MM.1S (cell line): ENCODE results near the gene LDLRAD4.

Experiments used
- DNase-seq: peaks from one replicate; pipeline ENCODE4 v3.0.0-alpha.2; 2015
- H2AFZ ChIP-seq: fragments of 300-600 bp; sonication (generic); 2 replicates; pipeline ENCODE4 v1.6.0; 2016; ENCODE audit warnings: antibody characterized with exemption, low read length
- H3F3A ChIP-seq: fragments of 300-600 bp; sonication (generic); 2 replicates; pipeline ENCODE4 v1.6.1; 2016; ENCODE audit warnings: mild to moderate bottlenecking, antibody characterized with exemption, low read length, moderate library complexity, mixed read lengths; ENCODE audit not compliant: insufficient read depth
- H3K27ac ChIP-seq: fragments of 300-600 bp; sonication (generic); 2 replicates; pipeline ENCODE4 v1.5.1; 2016; ENCODE audit warnings: mild to moderate bottlenecking, low read length
- H3K27me3 ChIP-seq: fragments of 300-600 bp; sonication (generic); replicated peaks from 2 replicates; pipeline ENCODE4 v1.6.0; 2016; ENCODE audit warnings: low read length; ENCODE audit not compliant: insufficient read depth
- H3K36me3 ChIP-seq: fragments of 300-600 bp; sonication (generic); replicated peaks from 2 replicates; pipeline ENCODE4 v1.6.1; 2016; ENCODE audit warnings: mild to moderate bottlenecking, low read length, mixed read lengths; ENCODE audit not compliant: insufficient read depth
- H3K4me1 ChIP-seq: fragments of 300-600 bp; sonication (generic); 2 replicates; pipeline ENCODE4 v1.6.1; 2016; ENCODE audit warnings: low read length, mixed read lengths
- H3K4me2 ChIP-seq: fragments of 300-600 bp; sonication (generic); 2 replicates; pipeline ENCODE4 v1.6.0; 2016; ENCODE audit warnings: low read depth, low read length
- H3K4me3 ChIP-seq: fragments of 300-600 bp; sonication (generic); 2 replicates; pipeline ENCODE4 v1.5.1; 2016; ENCODE audit warnings: low read length, mixed read lengths
- H3K79me2 ChIP-seq: fragments of 300-600 bp; sonication (generic); 2 replicates; pipeline ENCODE4 v1.6.1; 2016; ENCODE audit warnings: mixed run types, low read length, mixed read lengths
- H3K9ac ChIP-seq: fragments of 300-600 bp; sonication (generic); 2 replicates; pipeline ENCODE4 v1.6.1; 2016; ENCODE audit warnings: low read length, mixed read lengths
- H3K9me2 ChIP-seq: fragments of 300-600 bp; sonication (generic); replicated peaks from 2 replicates; pipeline ENCODE4 v1.6.1; 2016; ENCODE audit warnings: mild to moderate bottlenecking, low read length, mixed read lengths; ENCODE audit not compliant: insufficient read depth
- H3K9me3 ChIP-seq: fragments of 300-600 bp; sonication (generic); replicated peaks from 2 replicates; pipeline ENCODE4 v1.6.1; 2016; ENCODE audit warnings: mild to moderate bottlenecking, low read length, mixed read lengths; ENCODE audit not compliant: insufficient read depth
- H4K20me1 ChIP-seq: fragments of 300-600 bp; sonication (generic); 2 replicates; pipeline ENCODE4 v1.6.1; 2016; ENCODE audit warnings: mild to moderate bottlenecking, low read length, moderate library complexity, mixed read lengths; ENCODE audit not compliant: insufficient read depth
- CTCF ChIP-seq: fragments of 300-600 bp; sonication (generic); IDR thresholded peaks from 2 replicates; pipeline ENCODE4 v1.5.1; 2016; ENCODE audit warnings: antibody characterized with exemption, low read length, mixed read lengths
- EZH2 ChIP-seq: fragments of 300-600 bp; sonication (generic); optimal IDR thresholded peaks from 2 replicates; pipeline ENCODE3; 2017; ENCODE audit warnings: low read depth, mild to moderate bottlenecking, antibody characterized with exemption, low read length, mixed read lengths
- EZH2phosphoT487 ChIP-seq: fragments of 300-600 bp; sonication (generic); IDR thresholded peaks from 2 replicates; pipeline ENCODE4 v1.6.1; 2018; ENCODE audit warnings: antibody characterized with exemption, low read length

Gene LDLRAD4

GRCh38 chr18:13379930-13380690, 161.6 kb downstream of the LDLRAD4 start:
- no peak for TF ChIP-seq EZH2
- TF ChIP-seq EZH2phosphoT487: no peak
- TF ChIP-seq CTCF: no peak
- no peak overlapping the region for H3K4me3 ChIP-seq

GRCh38 chr18:13380691-13381070, 162.1 kb downstream of the LDLRAD4 start:
- Histone ChIP-seq H3K4me2 (no peak overlapping the region), H3K4me1 (peaks cover 10% of the 10 kb centered on the region; the same call in 1 of the 2 replicates), H3K9me2 (no peaks in the 10 kb centered on the region), H4K20me1 (no peaks in the 10 kb centered on the region), H3K79me2 (no peaks in the 10 kb centered on the region), H2AFZ (no peak overlapping the region), H3K9ac (no peak overlapping the region), H3K4me3 (no peak overlapping the region), H3K27me3 (no peaks in the 10 kb centered on the region), H3K27ac (no peak overlapping the region), H3K36me3 (no peaks in the 10 kb centered on the region), H3K9me3 (no peaks in the 10 kb centered on the region), H3F3A (no peaks in the 10 kb centered on the region)
- TF ChIP-seq EZH2 (no peak), CTCF (no peak), EZH2phosphoT487 (no peak)
- DNase-seq: no peak

More at GRCh38 chr18:13379930-13380690, 161.6 kb downstream of the LDLRAD4 start:
- Histone ChIP-seq H3K9me3 (no peaks in the 10 kb centered on the region), H2AFZ (no peak overlapping the region), H3K79me2 (no peaks in the 10 kb centered on the region), H3K4me2 (no peak overlapping the region), H3F3A (no peaks in the 10 kb centered on the region), H3K27me3 (no peaks in the 10 kb centered on the region), H3K9me2 (no peaks in the 10 kb centered on the region), H3K4me1 (peaks cover 10% of the 10 kb centered on the region; the same call in 1 of the 2 replicates), H4K20me1 (no peaks in the 10 kb centered on the region), H3K36me3 (no peaks in the 10 kb centered on the region), H3K9ac (no peak overlapping the region), H3K27ac (no peak overlapping the region)
- DNase-seq: no peak

- H3K36me3 ChIP-seq: no peaks in the 10 kb centered on the region
- peak overlapping the region; percentile 50; the same call in 1 of the 2 replicates for H3K4me3 ChIP-seq
- no peaks in the 10 kb centered on the region for H4K20me1 ChIP-seq
- H3K4me2 ChIP-seq: peak overlapping the region; percentile 85
- H3K79me2 ChIP-seq: no peaks in the 10 kb centered on the region
- H3K9me3 ChIP-seq: no peaks in the 10 kb centered on the region
- peak overlapping the region; percentile 68 for H3K27ac ChIP-seq
- no peaks in the 10 kb centered on the region for H3K27me3 ChIP-seq
- no peaks in the 10 kb centered on the region for H3F3A ChIP-seq
- TF ChIP-seq EZH2 (no peak), EZH2phosphoT487 (no peak), CTCF (no peak)
- H3K9ac ChIP-seq: peak overlapping the region; percentile 69
- H3K4me1 ChIP-seq: peaks cover 10% of the 10 kb centered on the region; the same call in 1 of the 2 replicates
- no peak for DNase-seq
- H3K9me2 ChIP-seq: no peaks in the 10 kb centered on the region
- H2AFZ ChIP-seq: peak overlapping the region; percentile 67
These were observed 162.8 kb downstream of the LDLRAD4 start for GRCh38 chr18:13381331-13381730.
